Measurements from ENCODE around the gene NUFIP1. TPM values are rescaled to one million over a fixed set of nuclear protein-coding genes. Genes with fewer than 3 reads are reported as not detected.

Gene NUFIP1
- total RNA-seq, 4 donors from 2014 or later: 0.37 to 3.6 (median 1.7) TPM

DNA sequence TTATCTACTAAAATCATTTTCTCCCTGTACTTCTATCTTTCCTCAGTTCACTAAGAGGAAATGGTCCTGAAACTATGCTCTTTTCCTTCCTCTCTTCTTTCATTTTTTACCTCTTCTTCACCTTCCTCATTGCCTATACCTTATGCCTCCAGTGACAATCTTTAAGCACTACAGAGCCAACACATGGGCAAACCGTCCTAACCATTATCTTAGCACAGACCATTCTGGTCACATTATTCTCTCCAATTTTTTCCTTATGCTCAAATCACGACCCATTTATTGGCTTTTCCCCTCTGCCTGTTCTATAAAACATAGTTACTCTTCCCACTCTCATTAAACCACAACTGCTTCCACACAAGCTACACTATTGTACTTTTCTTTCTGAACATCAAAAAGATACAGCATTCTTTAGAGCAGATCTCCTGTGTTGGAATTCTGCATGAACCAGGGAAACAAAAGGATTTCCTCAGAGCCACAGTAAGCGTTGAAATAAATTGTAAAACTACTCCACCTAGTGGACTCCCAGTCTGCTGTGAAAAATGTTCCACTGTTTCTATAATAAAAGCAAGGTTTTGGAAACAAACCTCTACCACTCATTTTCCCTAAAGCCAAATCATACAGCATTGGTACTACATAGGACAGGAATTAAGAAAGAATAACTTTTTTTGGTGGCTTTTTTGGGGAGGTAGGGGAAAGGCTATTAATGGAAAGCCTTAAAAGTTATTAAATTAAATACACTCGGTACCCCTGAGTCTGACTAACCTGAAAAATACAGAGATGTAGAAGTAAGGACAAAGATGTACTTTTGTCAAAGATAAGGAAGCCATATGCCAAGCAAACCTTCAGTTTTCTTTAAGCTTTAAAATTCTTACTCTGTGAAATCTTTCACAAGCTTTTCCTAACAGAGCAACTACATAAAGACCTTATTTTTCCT lies 19.5 kb downstream of the NUFIP1 start:
- in situ Hi-C loops (cut with MboI; ENCODE audit: low pct_ligation_motif_present in 1 of 4, low pct_unique_long_range_greater_than_20kb in 1 of 4, low sequenced_read_pairs in 3 of 4): loop anchor here (10.0 to 25.0 kb wide), 3 partner anchors 483 to 1058 kb away; no protein-coding TSS in a partner anchor
- intact Hi-C loops (cut with DNase I; ENCODE audit: low total_unique reads): loop anchor here (5.0 to 10.0 kb wide), 3 partner anchors 45 to 1085 kb away; no protein-coding TSS in a partner anchor
- no peaks in the 10 kb centered on the region for H3K27me3 ChIP-seq
- H3K4me1 ChIP-seq: peaks cover 0 to 29% (median 4%) of the 10 kb centered on the region in 4 donors
- no peaks in the 10 kb centered on the region for H3K9me3 ChIP-seq
- H3K27ac ChIP-seq: peak overlapping the region in 3 of 4 donors; percentile 30 to 52 (median 43)
- no peak overlapping the region for H3K4me3 ChIP-seq
- WGBS, 2 donors (ENCODE audit: low coverage in 1 of 2): 54 to 56% methylated on average over 3 to 4 of the region's 4 CpGs
- DNase-seq: no peak
- no peak for TF ChIP-seq POLR2A (IDR thresholded peaks at IDR 0.05)
- TF ChIP-seq, protein P1, sequence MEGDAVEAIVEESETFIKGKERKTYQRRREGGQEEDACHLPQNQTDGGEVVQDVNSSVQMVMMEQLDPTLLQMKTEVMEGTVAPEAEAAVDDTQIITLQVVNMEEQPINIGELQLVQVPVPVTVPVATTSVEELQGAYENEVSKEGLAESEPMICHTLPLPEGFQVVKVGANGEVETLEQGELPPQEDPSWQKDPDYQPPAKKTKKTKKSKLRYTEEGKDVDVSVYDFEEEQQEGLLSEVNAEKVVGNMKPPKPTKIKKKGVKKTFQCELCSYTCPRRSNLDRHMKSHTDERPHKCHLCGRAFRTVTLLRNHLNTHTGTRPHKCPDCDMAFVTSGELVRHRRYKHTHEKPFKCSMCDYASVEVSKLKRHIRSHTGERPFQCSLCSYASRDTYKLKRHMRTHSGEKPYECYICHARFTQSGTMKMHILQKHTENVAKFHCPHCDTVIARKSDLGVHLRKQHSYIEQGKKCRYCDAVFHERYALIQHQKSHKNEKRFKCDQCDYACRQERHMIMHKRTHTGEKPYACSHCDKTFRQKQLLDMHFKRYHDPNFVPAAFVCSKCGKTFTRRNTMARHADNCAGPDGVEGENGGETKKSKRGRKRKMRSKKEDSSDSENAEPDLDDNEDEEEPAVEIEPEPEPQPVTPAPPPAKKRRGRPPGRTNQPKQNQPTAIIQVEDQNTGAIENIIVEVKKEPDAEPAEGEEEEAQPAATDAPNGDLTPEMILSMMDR (IDR thresholded peaks at IDR 0.05): peak; percentile 75 to 87 (median 79)
- H3K36me3 ChIP-seq: peaks cover 0 to 13% (median 4%) of the 10 kb centered on the region in 4 donors

DNA sequence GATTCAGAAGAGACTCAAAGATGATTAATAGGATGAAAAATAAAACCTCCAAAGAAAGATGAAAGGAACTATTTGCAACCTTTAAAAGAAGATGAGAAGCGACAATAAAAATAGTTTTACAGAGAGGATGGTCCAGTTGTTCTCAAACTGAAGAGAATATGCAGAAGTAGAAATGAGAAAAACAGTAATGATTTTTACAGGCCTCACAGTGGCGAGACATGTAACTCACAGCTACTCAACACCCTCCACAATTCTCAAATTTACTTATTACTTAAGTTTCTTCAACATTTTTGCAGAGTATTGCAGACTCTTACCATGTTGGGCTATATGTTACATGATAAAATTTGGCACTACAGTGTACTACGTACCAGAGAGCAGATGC lies 20.8 kb downstream of the NUFIP1 start:
- intact Hi-C loops (cut with DNase I; ENCODE audit: low total_unique reads): loop anchor here (10.0 kb wide), 1 partner anchor 1084 kb away; no protein-coding TSS in a partner anchor
- TF ChIP-seq POLR2AphosphoS5 (IDR thresholded peaks at IDR 0.05) (no peak), POLR2A (IDR thresholded peaks at IDR 0.05) (no peak), EP300 (IDR thresholded peaks at IDR 0.05; ENCODE audit: low read depth) (no peak)
- TF ChIP-seq, protein P1 (IDR thresholded peaks at IDR 0.05): no peak
- no peak for DNase-seq
- Histone ChIP-seq H3K4me3 (no peak overlapping the region), H3K36me3 (peaks cover 0 to 20% (median 10%) of the 10 kb centered on the region in 4 donors), H3K27ac (peak overlapping the region in 3 of 4 donors; percentile 15 to 31 (median 23)), H3K9me3 (no peaks in the 10 kb centered on the region), H3K4me1 (peaks cover 0 to 29% (median 4%) of the 10 kb centered on the region in 4 donors), H3K27me3 (no peaks in the 10 kb centered on the region)
- in situ Hi-C loops (cut with MboI; ENCODE audit: low pct_ligation_motif_present in 1 of 4, low pct_unique_long_range_greater_than_20kb in 1 of 4, low sequenced_read_pairs in 3 of 4): loop anchor here (10.0 to 25.0 kb wide), 3 partner anchors 481 to 1056 kb away; no protein-coding TSS in a partner anchor
- 84 to 87% methylated on average over 3 of the region's 3 CpGs for WGBS, 2 donors (ENCODE audit: low coverage in 1 of 2)

DNA sequence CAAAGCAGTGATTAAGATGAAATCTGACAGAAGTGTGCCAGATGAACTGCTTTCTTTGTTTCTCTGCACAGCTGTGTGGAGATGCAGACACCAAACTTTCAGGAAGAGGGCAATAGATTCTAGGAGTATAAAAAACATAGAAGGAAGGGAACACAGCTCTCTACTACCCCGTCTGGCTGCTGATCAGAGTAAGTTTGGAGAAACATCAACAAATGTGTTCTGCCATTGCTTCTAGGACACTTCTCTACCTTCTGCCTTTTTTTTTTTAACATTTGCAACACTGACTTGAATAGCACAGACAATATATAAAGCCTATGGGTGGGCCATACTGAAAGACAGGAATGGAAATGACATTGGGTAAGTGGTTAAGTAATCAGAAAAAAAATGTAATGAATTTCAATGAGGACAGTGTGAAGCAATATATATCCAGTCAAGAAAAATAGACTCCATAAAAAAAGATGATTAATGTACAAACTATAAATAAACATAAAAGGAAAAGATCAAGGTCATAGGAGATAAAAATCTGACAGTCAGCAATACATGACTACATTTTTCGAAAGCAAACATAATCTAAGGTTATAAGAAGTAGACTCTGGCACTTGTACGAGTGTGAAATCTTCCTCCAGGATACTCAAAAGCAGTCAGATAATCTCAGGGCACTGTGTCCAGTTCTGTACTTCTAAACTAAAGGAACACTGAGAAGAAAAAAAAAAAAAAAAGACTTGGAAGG lies 21.4 kb downstream of the NUFIP1 start:
- WGBS, 2 donors (ENCODE audit: low coverage in 1 of 2): 38 to 42% methylated on average over 3 of the region's 3 CpGs
- Histone ChIP-seq H3K36me3 (peaks cover 1 to 22% (median 10%) of the 10 kb centered on the region in 4 donors), H3K4me3 (no peak overlapping the region), H3K27ac (peak overlapping the region in 3 of 4 donors; percentile 23 to 32 (median 31)), H3K4me1 (peaks cover 0 to 29% (median 4%) of the 10 kb centered on the region in 4 donors), H3K27me3 (no peaks in the 10 kb centered on the region), H3K9me3 (no peaks in the 10 kb centered on the region)
- in situ Hi-C loops (cut with MboI; ENCODE audit: low pct_ligation_motif_present in 1 of 4, low pct_unique_long_range_greater_than_20kb in 1 of 4, low sequenced_read_pairs in 3 of 4): loop anchor here (10.0 to 25.0 kb wide), 3 partner anchors 481 to 1056 kb away; no protein-coding TSS in a partner anchor
- TF ChIP-seq EP300 (IDR thresholded peaks at IDR 0.05; ENCODE audit: low read depth): no peak
- TF ChIP-seq, protein P1 (IDR thresholded peaks at IDR 0.05): peak in 2 of 5 experiments; percentile 12 to 30
- DNase-seq: no peak
- intact Hi-C loops (cut with DNase I; ENCODE audit: low total_unique reads): loop anchor here (10.0 kb wide), 1 partner anchor 1083 kb away; no protein-coding TSS in a partner anchor

Measured in transverse colon (tissue), 4 donors.